Activated CD4-positive, alpha-beta T cell treated with anti-CD3 and anti-CD28 coated beads for 24 hours (primary cell): ENCODE measurements around the gene IQCE.
"Not testable (repeated sequence)": the region's sequence is repeated elsewhere in the genome, so short reads cannot be mapped to it uniquely, and the experiment has no call there.

Source experiments
- DNase-seq, 2 donors: peaks; one replicate each; pipeline ENCODE4 v3.0.0-alpha.2; 2020; ENCODE audit warnings: low read depth in 2 of 2

IQCE gene

DNA sequence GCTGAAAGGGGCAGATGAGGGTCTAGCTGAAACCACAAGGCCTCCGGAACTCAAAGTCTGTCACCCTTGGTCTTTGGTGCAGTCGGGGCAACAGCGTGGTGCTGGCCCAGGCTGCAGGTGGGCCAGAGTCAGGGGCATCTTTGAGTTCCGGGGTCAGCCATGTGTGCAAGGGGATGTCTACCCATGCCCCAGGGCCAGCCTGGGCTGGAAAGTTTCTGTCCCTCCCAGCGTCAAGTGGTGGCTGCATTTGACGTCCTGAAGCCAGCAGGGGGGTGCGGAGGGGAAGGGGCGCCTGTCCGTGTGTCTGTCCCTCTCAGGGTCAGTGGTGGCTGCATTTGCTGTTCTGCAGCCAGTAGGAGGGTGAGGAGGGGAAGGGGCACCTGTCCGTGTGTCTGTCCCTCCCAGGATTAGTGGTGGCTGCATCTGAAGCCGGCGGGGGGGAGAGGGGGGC, 4.1 kb upstream of the IQCE start:
- DNase-seq = no peak

DNA sequence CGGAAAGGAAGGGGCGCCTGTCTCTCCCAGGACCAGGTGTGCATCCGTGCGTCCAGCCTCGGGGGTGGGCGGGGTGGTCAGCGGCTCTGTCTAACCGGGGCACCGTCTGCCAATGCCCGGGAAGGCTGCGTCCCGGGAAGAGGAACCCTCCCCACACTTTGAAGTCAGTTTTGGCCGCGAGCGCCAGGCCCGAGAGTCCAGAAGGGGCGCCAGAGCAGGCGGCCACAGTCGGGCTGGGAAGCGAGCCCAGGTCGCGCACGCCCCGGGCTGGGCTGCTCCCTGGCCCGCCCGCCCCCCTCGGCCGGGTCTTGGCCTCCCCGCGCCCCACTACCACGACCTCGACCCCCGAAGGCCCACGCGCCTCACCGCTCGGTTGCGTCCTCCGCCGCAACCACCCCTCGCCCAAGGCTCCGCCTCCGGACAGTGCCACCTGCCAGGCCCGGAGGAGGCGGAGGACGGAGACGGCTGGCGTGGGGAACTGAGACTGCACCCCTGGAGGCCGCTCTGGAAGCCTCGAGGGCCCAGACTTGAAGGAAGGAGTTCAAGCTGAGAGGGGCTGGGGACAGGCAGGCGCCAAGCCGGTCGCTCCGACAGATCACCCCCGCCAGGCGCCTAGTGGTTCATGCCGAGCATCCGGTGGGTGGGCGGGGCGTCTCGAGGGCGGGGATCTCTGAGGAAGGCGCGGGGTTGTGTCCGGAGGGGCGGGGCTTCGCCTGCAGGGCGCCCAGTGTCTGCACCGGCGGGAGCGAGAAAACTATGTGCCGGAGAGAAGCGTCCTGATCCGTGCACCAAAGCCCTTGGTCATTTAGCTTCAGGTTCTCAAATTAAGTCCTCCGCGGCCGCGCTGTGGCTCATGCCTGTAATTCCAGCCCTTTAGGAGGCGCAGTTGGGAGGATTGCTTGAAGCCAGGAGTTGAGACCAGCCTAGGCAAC, 3.4 kb upstream of the IQCE start, which contains the start of gene BRAT1:
Gene BRAT1, minus strand, starts transcription at position 404 of the 932 bp plus-strand sequence. CDS start 1,093 bp downstream, outside the sequence.
- peak; percentile 94 to 96 for DNase-seq

DNA sequence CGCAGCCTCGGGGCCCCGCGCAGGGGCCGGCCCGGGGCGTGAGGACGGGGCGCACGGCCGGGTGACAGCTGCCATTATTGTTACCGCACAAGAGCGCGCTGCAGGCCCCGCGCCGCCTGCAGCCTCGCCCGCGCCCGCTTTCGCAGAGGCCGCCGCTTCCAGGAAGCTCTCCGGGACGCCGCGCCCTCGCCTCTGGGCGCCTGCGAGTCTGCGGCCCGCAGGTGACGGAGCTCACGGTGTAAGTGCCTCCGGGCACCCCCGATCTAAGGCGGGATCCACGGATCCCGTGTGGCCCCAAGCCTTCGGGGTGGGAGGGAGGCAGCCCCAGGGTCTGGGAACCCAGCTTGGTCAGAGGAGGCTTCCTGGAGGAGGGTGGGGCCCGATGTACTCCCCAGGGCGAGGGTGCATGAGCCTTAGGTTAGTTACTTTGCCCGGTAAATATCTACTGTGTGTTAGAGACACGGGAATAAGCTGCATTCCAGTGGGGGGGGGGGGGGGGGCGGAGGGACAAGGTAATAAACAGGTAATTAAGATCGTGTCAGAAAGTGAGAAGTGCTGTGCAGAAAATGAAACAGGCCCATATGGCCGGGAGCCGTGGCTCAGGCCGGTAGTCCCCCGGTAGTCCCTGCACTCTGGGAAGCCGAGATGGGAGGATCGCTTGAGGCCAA, 638 bp downstream of the IQCE start:
- DNase-seq = no peak

DNA sequence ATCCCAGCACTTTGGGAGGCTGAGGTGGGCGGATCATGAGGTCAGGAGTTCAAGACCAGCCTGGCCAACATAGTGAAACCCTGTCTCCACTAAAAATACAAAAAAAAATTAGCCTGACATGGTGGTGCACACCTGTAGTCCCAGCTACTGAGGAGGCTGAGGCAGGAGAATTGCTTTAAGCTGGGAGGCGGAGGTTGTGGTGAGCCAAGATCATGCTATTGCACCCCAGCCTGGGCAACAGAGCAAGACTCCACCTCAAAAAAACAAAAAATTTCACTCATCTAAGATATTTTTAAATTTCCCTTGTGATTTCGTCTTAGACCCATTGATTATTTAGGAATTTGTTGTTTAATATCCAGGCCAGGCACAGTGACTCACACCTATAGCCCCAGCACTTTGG, 5.2 kb downstream of the IQCE start:
- not testable (repeated sequence) for DNase-seq

DNA sequence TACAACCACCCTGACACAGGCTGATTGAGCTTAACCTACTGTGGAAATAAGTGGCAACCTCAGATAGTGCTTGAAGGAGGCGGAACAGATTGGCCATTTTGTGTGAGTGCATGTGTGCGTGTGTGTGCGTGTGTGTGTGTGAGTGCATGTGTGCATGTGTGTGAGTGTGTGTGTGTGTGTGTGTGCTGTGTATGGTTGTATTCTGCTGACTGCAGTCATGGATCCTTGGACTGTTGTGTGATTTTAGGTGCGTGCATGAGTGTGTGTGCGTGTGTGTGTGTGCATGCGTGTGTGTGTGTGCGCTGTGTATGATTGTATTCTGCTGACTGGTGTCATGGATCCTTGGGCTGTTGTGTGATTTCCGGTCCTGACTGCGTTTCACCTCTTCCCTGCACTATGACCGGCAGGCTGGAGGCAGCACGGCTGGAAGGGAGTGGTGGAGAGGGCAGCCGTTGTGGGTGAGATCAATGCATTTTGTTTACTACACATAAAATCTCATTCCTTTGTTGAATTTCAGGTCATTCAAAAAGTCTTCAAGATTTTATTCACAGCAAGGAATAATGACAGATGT, 6.3 kb downstream of the IQCE start:
- DNase-seq = no peak

DNA sequence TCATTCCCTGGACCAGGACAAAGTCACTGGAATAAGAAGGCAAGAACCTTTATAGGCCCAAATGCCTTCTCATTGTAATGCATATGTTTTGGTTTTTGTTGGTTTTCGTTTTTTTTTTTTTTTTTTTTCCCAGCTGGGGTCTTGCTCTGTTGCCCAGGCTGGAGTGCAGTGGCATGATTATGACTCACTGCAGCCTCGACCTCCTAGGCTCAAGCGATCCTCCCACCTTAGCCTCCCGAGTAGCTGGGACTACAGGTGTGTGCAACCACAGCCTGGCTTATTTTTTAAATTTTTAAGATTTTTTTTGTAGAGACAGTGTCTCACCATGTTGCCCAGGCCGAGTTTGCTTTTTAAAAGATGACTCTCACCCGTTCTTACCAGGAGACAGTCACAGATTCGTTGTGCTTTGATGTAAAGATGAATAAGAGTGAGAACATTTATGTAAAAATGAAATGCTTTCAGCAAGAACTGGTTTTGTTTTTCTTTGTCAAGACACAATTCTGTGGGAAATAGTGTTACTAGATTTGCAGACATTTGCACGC, 7.6 kb downstream of the IQCE start:
- no peak for DNase-seq

DNA sequence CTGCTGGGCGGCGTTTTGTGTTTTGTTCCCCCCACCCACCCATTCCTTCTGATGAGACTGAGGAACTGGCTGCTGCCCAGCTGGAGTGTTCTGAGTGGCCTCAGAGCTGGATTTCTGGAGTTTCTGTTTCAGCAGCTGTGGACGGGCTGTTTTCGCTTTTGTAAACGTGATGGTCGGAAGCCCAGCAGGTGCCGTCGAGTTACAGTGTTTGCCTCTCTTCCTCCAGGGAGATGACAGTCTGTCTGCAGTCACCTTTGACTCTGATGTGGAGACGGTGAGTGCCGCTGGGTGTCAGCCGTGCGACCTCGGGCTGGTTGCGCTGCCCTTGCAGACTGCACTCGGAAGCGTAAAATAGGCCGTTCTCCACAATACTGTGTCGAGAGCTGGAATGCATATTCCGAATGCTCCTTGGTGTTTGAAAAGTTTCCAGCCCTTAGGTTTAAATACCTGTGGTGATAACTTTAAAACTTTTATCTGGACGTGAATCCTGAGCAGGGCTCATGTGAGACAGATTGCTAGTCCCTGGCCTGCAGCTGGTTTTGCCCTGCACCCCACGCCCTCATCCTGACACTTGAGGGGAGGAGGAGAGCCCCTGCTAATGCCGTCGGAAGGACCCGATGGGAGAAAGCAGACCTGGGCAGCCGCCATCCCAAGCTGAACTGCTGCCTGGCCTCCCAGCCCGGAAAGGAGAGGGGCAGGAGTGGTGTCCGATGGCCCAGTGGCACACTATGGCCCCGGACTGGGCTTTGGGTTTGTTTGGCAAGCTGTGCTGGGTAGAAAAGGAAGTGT, 8.3 kb downstream of the IQCE start:
- DNase-seq = no peak

DNA sequence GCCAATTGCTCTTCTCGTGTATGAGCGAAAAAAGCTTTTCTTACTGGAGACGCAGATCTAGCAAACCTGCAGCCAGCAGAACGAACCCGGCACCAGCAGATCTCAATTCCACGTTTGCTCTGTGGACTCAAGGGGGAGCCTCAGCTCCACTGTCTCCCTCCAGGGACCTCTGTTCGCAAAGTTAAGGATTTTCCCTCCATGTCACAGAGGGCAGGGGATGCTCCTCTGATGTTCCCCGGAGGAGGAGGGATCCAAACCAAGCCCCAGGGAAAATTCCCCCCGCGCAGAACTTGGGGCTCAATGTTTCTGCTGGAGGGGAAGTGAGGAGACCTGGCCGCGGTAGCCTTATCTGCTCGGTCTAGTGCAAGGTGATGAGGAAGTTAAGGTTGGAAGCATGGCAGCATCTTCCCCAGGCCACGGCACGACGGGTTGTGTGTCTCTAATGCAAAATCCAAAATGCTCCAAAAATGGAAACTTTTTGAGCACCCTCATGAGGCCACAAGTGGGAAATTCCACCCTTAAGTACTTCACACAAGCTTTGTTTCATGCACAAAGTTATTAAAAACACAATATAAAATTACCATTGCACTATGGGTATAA, 9.0 kb downstream of the IQCE start:
- no peak for DNase-seq

DNA sequence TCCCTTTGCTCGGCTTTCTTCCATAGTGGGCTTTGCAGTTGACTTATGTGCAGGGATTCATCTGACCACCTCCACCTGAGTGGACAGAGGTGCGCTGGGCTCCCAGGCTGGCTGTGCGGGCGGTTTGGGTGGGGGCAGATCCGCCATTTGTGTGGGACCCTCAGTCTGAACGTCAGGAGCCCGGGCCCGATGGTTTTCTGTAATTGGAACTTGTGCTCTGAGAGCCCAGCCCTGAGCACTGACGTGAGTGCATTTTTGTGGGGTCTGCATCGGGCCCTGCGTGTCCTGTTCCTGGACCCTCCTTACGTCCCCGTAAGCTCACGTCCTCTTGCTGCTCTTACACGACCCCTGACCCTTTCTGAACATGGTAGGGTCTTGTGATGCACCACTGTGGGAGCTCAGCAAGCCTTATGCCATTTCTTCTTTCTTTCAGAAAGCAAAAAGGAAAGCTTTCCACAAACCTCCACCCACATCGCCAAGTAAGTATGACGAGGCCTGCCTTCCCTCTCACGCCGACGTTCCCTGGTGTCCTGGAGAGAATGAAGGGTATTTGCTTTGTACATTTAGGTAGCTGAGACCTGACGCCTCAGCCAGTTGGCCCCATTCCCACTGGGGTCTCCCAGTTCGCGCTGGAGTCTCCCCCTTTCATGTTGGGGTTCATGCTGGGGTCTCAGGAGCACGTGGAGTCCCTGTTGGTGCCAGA, 9.9 kb downstream of the IQCE start:
- no peak for DNase-seq

DNA sequence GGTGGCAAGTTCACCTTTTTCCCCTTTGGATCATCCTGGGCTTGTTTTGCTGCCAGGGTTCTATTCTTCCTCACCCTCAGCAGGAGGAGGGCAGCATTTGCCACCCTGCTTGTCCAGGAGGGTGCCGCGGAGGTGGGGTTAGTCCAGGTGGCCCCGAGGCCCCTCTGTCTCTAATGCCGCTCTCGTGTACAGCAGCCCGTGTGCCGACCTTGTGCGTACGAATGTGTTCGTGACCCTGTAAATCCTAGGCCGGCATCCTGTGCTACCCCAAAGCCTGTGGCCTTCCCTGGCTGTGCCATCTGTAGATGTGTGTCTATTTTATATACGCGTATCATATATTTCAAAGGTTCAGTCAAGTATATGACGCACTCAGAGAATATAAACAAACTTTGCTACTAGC, 10.6 kb downstream of the IQCE start:
- no peak for DNase-seq

DNA sequence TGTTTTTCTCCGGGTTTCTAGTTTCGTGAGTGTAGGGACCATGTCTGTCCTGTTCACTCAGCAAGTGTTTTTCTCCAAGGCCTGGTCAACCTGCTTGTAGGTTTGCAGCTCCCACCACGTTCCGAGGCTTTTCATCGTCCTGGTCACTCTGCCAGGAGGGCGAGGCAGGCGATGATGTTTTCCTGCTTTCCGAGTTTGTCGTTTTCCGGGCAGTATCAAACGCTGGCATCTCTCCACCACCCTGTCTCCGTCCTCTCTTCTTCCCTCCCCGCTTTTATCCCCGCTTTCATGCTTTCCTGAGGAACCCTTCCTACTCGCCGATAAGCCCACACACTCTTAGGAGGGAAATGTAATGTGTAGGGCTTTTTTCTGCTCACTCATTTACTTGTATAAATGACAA, 11.2 kb downstream of the IQCE start:
- DNase-seq = no peak

DNA sequence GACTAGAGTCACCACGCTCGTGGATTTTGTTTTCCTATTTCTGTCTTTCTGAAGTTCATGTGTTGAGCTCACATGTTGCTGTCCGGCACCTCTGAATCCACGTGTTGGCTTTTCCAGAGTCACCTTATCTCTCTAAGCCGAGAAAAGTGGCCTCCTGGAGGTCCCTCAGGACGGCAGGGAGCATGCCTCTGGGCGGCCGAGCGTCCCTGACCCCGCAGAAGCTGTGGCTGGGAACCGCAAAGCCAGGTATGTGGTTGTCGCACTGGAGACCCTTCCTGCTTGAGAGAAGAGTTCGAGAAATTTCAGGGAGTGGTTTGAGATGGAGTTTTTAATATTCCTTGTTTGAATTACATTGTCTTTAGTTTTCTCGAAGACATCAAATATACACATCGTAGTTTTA, 12.6 kb downstream of the IQCE start:
- no peak for DNase-seq

DNA sequence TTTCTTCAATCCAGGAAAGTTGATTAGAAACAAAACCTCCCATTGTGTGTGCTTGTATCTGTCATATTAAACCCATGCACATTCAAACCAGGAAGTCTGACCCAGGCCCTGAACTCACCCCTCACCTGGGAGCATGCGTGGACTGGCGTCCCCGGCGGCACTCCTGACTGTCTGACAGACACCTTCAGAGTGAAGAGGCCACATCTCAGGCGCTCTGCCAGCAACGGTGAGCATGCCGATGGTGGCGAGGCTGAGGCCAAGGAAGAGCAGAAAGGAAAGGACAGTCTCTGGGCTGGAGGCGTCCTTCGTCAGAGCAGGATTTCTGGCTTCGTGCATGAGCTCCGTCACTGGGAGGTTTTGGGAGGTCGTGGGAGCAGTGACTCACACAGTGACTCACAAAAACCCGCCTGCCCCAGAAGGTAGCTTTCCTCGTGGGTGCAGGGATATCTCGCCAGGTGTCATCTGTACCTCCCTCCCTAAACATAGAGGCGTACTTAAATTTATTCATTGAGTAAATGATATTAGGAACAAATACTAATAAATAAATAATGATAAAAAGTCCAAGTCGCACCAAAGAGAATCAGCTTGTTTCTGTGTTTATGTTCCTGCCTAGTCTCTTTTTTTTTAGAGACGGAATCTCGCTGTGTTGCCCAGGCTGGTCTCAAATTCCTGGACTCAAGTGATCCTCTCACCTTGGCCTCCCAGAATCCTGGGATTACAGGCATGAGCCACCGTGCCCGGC, 13.5 kb downstream of the IQCE start:
- DNase-seq = no peak

DNA sequence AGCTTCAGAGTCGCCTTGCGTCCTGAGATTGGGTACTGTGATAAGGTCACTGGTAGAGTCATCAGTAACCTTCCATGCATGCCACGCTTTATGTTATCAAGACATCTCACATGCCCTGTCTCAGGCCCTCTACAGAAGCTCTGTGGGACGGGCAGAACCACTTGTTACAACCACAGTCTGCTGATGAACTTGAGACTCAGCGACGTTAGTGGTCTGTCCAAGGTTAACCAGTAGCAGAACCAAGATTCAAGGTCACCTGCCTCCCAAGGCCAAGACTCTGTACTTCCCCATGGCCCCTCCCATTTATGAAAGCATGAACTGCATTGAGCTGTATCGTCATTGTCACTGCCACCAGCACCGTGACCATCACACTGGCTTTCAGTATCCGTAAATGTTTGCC, 15.0 kb downstream of the IQCE start:
- no peak for DNase-seq

DNA sequence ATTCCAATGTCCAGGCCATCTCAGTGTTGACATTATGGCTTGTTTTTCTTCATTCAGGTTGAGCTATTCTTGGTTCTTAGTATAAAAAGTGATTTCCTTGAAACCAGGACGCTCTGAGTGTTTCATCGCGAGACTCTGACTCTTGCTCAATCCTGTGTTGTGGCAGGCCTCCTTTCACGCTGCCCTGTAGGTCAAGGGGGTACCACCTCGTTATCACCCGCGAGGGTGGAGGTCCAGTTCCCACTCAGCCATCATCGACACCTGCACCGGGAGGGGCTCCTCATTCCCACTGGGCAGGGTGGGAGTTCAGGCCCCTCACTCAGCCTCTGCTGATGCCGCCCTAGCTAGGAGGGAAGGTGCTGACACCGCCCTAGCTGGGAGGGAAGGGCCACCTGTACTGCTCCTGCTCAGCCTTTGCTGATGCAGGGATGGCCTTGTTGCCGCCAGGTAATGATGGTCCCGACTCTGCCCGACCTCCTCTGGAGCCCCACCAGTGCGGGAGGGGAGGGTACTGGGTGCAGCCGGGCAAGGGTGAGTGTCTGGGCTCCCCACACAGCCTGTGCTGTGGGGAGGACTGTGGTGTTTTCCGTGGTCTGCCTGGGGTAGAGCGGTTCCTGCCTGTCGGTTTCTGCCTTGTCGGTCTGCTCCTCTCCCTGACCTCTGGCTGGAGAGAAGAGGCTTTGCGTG, 16.4 kb downstream of the IQCE start:
- DNase-seq = no peak

DNA sequence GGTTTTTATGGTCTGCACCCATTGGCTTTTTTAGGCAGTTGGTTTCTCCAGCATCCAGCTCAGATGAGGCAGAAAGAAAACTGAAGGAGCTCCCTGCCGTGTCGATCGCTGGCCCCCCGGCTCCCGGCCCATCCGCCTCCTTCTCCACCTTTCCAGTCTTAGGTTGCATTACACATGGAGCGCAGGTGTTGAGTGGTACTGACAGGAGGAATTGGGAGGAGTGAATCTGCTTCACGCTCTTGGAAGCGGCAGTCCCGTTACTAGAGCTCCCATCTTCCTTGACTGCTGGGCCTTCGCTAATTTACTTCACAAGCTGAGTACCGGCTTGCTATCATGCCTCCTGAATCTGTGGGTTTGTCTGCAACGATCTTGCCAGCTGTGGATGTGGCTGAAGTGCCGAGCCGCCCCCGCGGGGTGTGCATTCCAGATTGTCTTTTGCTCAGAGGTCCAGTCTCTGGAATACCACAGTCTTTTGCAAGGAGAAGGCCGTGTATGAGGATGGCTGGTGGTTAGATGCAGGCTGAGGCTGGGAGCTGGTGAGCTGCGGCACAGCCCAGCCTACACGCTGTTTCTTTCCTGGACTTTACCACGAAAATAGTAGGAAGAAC, 17.1 kb downstream of the IQCE start:
- no peak for DNase-seq

DNA sequence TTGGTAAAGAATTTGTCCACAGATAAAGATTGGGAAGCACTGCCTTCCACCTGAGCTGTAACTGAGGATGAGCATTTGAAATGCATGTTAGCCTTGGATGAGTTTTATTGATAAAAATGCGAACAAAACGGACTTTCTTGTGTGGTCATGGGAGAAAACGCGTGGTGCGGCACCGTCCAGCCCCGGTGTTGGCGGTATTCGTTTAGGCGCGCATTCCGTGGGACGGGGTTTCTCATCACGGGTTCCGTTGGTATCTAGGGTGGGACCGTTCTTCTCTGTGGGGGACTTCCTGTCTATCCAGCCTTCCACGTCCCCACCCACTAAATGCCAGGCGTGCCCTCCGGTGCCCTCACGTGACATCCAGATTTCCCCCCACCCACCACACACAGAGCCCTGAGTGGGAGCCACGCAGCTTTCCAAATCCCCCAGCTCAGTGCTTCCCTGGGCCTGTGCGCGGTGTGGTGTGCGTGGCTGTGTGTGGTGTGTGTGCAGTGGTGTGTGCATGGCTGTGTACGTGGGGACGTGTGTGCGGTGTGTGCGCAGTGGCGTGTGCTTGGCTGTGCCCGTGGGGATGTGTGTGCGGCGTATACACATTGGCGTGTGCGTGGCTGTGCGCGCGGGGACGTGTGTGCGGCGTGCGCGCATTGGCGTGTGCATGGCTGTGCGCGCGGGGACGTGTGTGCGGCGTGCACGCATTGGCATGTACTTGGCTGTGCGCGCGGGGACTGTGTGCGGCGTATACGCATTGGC, 18.1 kb downstream of the IQCE start:
- DNase-seq = no peak
